SK-N-SH (cell line): ENCODE data around the gene PTPN14.

Experiments used
- CTCF ChIP-seq: fragments of 200-600 bp; sonication (generic); IDR thresholded peaks from 2 replicates; pipeline ENCODE4 v1.6.1; 2017; ENCODE audit warnings: antibody characterized with exemption, mild to moderate bottlenecking, moderate library complexity
- EP300 ChIP-seq, 2 experiments: IDR thresholded peaks; 2 replicates each; pipeline versions ENCODE4 v1.4.0 to v1.6.1; 2012; ENCODE audit warnings: borderline replicate concordance in 1 of 2, low read depth in 1 of 2, low read length in 1 of 2
- GABPA ChIP-seq: IDR thresholded peaks from 2 replicates; pipeline ENCODE4 v1.4.0; 2012; ENCODE audit warnings: low read depth, mild to moderate bottlenecking
- JUND ChIP-seq: IDR thresholded peaks from 2 replicates; pipeline ENCODE4 v1.4.0; 2012
- MAX ChIP-seq: IDR thresholded peaks from 2 replicates; pipeline ENCODE4 v1.4.0; 2012; ENCODE audit warnings: low read depth
- POLR2AphosphoS5 ChIP-seq: IDR thresholded peaks from 2 replicates; pipeline ENCODE4 v1.6.1; 2012; ENCODE audit warnings: low read depth, low read length
- RAD21 ChIP-seq: IDR thresholded peaks from 2 replicates; pipeline ENCODE4 v1.6.1; 2012; ENCODE audit warnings: mild to moderate bottlenecking, low read length
- RCOR1 ChIP-seq: fragments of 150-350 bp; IDR thresholded peaks from 2 replicates; pipeline ENCODE4 v1.6.1; 2017; ENCODE audit warnings: antibody characterized with exemption, low read length
- REST ChIP-seq: IDR thresholded peaks from 2 replicates; pipeline ENCODE4 v1.6.1; 2012; ENCODE audit warnings: mild to moderate bottlenecking, low read depth, low read length, moderate library complexity
- RFX5 ChIP-seq: IDR thresholded peaks from 2 replicates; pipeline ENCODE4 v1.6.1; 2012; ENCODE audit warnings: mild to moderate bottlenecking, improper control_type of control experiment, low read length
- RXRA ChIP-seq: IDR thresholded peaks from 2 replicates; pipeline ENCODE4 v1.4.0; 2012; ENCODE audit warnings: low read depth, mild to moderate bottlenecking, borderline replicate concordance
- TAF1 ChIP-seq: IDR thresholded peaks from 2 replicates; pipeline ENCODE4 v1.6.1; 2012; ENCODE audit warnings: low read depth, mild to moderate bottlenecking, low read length, moderate library complexity, borderline replicate concordance
- YY1 ChIP-seq: IDR thresholded peaks from 2 replicates; pipeline ENCODE4 v1.4.0; 2012; ENCODE audit warnings: low read depth, mild to moderate bottlenecking
- ZBTB33 ChIP-seq: IDR thresholded peaks from 2 replicates; pipeline ENCODE4 v1.4.0; 2012; ENCODE audit warnings: low read depth, borderline replicate concordance

GRCh38 chr1:214400131-214400530 is 151.3 kb downstream of the PTPN14 start:
- TF ChIP-seq CTCF (no peak), YY1 (no peak), RFX5 (no peak), ZBTB33 (no peak), REST (no peak), TAF1 (no peak), EP300 (IDR thresholded peaks at IDR 0.05; ENCODE audit: borderline replicate concordance in 1 of 2, low read depth in 1 of 2, low read length in 1 of 2) (no peak), RXRA (no peak), POLR2AphosphoS5 (no peak), RAD21 (no peak), MAX (no peak), GABPA (no peak), RCOR1 (no peak), JUND (no peak)
